UCSD-AML1 (cell line): ENCODE data around the gene RELB.

Experiments used
- DNase-seq: peaks from one replicate; lab custom pipeline; 2025; ENCODE audit not compliant: unreplicated experiment; lab: John Stamatoyannopoulos, UW

Gene RELB

DNA sequence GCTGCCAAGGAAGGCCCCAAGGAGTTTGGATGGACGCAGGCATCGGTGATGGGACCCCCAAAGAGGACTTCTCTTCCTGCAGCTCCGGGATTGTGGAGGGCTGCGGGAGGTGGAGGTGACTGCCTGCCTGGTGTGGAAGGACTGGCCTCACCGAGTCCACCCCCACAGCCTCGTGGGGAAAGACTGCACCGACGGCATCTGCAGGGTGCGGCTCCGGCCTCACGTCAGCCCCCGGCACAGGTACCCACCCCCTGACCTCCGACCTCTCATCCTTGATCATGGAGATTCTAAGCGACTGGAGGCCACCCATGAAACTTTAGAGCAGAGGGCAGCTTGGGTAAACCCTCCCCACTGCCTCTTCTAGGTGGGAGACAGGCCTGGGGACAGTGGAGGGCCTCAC is 20.7 kb downstream of the RELB start:
- DNase-seq: no peak

DNA sequence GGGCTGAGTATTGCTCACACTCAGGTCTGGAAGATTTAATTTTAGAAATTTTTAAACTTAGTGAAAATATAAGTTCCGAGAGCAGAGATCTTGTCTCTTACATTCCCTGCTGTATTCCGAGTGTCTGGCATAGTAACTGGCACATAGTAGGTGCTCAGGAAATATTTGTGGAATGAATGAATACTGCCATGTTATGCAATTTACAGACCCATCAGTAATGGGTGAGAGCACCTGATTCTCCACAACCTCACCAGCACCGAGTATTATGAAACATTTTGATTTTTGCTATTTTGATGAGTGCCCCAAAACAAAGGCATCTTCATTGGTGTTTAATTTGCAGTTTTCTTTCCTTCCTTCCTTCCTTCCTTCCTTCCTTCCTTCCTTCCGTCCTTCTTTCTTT is 21.8 kb downstream of the RELB start:
- DNase-seq: no peak

DNA sequence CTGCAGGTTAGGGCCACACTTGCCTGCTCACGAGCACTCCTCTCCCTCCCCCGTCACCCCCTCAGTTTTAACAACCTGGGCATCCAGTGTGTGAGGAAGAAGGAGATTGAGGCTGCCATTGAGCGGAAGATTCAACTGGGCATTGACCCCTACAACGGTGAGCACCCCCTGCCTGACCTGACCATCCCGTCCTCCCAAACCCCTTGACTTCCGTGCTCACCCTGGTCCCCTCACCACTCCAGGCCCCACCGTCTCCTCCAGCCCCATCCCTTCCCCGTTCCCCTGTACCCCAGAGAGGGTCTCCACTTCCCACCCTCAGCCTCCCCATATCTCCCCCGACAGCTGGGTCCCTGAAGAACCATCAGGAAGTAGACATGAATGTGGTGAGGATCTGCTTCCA is 24.0 kb downstream of the RELB start:
- DNase-seq: no peak

DNA sequence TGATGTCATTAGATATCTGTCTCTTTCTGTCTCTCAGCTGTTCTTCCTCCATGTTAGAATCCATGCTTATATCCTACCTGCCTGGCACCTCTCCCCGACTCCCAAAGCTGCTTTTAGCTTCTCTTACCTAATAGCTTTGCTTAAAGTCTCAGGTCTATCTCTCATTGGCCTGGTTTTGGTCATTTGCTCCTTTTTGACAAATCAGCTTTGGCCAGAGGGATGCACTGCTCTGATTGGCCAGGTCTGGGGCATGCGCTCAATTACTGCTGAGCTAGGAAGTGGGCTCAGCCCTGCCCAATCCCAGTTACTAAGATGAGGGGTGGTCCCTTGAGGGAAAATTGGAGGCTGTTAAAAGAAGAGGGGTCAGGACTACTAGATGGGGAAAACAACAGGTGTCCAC is 26.1 kb downstream of the RELB start:
- no peak for DNase-seq

DNA sequence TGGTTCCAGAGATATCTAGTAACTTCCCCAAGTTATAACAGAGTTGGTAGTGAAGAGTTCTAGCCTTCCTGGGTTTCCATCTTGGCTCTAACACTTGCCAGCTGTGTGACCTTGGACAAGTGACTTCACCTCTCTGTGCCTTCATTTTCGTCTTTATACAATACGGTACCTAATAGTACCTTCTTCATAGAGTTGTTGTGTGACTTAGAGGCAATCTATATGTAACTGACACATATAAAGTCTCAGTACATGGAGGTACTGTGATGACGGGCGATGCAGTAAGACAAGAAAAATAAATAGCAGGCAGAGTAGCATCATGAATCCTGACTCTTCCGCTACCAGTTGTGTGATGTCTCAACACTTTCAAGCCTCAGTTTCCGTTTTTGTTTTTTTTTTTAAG is 29.6 kb downstream of the RELB start:
- DNase-seq: no peak

DNA sequence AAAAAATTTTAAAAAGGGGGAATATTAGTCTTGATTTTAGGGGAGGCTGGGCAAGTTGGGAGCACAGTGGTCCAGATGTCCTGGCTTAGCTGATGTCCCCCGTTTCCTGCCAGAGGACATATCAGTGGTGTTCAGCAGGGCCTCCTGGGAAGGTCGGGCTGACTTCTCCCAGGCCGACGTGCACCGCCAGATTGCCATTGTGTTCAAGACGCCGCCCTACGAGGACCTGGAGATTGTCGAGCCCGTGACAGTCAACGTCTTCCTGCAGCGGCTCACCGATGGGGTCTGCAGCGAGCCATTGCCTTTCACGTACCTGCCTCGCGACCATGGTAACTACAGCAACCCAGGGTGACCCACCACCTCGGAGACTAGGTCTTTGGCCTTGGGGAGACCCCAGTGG is 31.2 kb downstream of the RELB start:
- no peak for DNase-seq

DNA sequence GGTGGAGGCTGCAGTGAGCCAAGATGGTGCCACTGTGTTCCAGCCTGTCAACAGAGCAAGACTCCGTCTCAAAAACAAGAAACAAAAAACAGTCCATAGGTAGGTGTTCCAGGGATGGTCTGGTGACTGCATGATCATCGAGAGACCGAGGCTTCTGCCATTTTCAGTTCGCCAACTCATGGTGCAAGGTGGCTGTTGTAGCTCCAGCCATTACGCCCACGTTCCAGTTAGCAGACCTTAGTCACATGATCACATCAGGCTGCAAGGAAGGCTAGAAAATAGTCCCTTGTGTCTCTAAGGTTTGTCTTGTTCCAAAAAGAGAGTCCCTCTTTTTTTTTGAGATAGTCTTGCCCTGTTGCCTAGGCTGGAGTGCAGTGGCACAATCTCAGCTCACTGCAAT is 34.5 kb downstream of the RELB start:
- DNase-seq: no peak

DNA sequence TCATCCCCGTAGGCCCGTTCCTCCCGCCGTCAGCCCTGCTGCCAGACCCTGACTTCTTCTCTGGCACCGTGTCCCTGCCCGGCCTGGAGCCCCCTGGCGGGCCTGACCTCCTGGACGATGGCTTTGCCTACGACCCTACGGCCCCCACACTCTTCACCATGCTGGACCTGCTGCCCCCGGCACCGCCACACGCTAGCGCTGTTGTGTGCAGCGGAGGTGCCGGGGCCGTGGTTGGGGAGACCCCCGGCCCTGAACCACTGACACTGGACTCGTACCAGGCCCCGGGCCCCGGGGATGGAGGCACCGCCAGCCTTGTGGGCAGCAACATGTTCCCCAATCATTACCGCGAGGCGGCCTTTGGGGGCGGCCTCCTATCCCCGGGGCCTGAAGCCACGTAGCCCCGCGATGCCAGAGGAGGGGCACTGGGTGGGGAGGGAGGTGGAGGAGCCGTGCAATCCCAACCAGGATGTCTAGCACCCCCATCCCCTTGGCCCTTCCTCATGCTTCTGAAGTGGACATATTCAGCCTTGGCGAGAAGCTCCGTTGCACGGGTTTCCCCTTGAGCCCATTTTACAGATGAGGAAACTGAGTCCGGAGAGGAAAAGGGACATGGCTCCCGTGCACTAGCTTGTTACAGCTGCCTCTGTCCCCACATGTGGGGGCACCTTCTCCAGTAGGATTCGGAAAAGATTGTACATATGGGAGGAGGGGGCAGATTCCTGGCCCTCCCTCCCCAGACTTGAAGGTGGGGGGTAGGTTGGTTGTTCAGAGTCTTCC is 36.3 kb downstream of the RELB start:
- no peak for DNase-seq

DNA sequence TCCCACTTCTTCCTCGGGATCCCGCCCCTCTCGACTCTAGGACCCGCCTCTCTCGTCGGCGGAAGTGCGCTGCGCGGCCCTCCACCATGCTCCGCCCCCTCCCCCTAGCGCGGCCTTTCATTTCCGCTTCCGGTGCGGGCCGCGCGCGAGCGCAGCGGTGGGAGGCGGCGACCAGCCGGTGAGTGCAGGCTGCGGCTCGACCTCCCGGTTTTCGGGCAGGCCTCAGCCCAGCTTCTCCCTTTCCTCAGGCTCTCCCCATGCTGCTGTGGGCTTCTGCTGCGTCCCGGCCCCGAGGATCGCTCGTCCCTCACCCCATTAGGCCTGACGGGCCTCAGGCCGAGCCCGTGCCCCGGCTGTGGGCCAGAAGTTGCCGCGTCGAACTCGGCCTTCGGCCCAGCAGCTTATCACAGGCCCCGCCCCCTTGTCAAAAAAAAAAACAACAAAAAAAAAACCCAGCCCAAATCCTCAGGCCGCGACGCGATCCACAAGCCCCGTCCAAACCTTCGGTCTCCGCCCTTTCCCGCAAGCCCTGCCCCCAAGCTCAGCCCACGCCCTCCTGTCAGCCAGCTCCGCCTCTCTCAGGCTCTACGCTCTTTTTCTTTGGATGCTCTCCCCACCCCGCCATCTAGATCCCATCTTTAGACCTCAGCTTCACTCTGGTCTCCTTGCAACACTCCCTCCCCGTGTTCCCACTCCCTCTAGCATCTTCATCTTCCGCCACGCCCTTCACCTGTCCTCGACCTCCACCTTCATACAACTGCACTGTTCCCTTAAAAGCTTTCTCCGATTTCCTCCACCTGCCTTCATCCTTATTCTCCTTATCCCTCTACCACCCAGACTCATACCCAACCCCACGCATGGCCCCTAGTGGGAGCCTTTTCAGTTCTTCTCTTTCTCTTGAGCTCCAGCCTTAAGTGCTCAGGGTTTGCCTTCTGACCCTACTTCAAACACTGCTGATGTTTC is 37.9 kb downstream of the RELB start, which contains the start of gene CLASRP:
TSS of gene CLASRP (plus strand) at position 115 of the 963 bp plus-strand sequence. CDS start 1,168 bp downstream, outside the sequence.
- peak; percentile 90 for DNase-seq

DNA sequence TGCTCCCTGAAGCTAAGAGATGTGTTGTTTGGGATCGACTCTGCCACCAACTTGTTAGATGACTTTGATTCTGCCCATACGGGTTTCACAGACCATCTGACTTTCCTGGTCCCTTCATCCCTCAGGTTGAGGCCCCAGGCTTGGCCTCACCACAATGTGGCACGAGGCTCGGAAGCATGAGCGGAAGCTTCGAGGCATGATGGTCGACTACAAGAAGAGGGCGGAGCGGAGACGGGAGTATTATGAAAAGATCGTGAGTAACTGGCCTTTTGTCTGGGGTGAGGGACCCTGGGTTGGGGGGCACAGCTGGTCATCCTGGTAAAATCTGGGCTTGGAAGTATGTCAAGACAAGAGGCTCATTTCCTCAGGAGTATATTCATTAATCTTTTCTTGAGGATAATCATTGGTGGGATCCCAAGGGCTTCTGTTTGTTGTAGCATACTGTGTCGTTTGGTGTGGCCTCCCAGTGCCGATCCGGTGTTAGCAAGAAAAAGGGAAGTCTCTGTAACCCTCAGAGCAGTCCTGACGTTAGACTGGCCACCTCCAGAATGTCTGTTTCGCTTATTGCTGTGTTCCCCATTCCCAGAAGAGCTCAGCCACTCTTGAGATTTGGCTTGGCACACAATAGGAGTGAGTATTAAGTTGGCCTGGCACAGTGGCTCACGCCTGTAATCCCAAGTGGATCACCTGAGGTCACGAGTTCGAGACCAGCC is 39.0 kb downstream of the RELB start:
- peak; percentile 13 for DNase-seq

DNA sequence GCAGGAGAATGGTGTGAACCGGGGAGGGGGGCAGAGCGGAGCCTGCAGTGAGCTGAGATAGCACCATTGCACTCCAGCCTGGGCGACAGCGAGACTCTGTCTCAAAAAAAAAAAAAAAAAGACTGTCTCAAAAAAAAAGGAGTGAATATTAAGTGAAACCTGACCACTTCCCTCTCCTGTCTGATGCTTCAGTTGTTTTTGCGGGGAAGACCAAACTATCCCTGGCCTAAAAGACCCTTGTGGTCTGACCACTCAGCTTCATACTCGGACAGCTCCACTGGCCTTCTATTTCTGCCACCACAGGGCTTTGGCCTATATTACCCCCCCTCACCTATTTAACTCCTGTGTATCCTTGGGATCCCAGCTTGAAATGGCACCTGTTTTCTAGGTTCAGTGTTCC is 39.9 kb downstream of the RELB start:
- DNase-seq: no peak

DNA sequence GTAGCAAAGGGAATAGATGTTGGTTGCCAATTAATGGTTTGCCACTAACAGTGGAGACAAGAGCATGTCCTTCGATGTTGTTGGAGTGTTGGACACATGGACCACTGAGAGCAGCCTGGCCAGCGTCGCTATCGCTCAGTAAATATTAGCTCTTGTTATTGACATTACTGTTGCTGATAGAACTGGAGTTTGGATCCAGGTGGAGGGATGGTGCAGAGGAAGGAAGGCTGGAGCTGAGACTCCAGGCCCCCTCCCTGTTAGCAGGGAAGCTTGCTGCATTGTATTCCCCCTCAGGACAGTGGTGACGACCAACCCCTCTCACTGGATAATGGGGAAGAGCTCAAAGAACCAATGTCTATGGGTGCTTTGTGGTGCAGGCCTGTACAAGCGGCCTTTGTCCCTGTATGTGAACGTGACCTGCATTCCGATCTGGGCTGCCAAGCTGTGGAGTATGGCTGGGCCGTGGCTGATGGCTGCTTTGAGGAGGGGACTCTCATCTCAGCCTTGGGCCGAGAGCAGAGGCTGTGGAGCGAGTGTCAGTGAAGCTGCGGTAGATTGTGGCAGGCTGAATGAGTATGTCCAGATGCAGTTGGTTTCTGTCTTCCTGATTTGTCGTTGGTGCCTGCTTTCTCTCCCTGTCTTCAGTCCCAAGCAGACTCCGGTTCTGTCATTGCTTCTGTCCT is 44.5 kb downstream of the RELB start:
- no peak for DNase-seq

DNA sequence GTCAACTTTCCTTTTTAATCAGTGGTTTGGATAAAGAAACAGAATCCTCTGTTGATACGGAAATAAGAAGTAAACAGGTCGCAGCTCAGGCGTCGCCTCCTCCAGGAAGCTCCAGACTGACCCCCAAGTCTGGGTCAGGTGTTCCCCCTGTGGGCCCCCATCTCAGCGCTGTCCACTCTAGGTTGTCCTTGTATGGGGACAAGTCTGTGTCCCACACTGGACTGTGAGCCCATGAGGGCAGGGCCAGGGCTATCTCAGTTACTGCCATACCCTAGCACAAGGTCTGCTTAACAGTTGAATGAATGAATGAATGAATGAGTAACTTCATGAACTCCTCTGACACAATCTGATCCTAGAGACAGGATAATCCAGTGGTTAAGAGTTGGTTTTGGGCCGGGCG is 45.1 kb downstream of the RELB start:
- DNase-seq: no peak

DNA sequence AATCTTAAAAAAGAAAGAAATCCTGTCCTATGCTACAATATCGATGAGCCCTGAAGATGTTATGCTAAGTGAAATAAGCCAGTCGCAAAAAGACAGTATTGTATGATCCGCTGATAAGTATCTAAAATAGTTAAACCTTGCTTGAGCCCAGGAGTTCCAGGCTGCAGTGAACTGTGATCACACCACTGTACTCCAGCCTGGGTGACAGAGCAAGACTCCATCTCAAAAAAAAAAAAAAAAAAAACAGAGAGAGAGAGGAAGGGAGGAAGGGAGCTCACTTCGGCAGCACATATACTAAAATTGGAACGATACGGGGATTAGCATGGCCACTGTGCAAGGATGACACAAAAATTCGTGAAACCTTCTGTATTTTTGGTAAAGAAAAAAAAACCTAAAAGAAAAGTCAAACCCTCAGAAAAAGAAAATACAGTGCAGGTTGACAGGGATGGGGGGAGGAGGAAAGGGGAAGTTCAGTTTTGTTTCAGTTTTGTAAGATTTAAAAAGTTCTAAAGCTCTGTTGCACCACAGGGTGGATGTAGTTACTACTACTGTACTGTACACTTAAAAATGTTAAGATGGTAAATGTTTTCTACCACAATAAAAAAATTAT is 46.0 kb downstream of the RELB start:
- DNase-seq: no peak

DNA sequence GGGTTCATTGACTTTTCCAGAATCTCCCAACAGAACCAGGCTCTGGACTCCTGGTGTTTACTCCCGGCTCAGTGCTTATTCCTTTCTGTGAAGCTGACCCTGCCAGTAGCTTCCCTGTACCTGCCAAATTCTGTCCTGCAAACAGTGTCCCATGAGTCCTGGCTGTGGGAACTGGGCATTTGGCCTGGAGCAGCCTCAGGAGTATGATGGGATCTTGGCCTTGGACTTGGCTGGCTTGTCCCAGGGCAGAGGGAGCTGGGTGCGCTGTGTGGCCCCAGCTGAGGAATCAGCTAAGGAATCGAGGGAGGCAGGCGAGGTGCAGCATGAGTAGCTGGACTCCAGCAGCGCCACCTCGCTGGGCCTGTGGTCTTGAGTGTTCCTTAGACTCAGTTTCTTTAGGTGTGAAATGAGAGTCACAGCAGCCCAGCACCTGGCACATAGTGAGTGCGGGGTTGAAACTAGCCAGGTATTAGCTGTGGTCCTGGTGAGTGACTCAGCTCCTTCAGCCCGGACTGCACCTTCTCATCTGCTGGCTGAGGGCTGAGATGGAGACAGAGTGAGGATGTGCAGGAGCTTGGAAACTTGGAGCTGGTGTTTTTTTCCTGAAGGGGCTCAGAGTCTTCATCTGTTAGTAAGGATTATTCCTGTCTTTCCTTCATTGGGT is 47.9 kb downstream of the RELB start:
- no peak for DNase-seq

DNA sequence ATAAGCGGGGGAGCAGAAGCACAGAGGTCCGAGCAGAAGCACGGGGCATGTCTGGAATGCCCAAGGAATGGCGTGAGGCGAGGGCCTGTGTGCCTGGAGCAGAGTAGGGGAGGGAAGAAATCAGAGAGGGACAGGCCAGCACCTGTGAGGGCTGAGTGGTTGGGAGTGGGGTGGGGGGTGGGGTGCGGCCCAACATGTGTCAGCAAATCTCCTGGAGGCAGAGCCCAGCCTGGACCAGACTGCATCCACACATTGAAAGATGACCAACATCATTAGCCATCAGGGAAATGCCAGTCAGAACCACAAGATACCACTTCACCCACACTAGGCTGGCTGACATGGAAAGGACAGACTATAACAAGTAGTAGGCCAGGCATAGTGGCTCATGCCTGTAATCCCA is 48.8 kb downstream of the RELB start:
- no peak for DNase-seq

DNA sequence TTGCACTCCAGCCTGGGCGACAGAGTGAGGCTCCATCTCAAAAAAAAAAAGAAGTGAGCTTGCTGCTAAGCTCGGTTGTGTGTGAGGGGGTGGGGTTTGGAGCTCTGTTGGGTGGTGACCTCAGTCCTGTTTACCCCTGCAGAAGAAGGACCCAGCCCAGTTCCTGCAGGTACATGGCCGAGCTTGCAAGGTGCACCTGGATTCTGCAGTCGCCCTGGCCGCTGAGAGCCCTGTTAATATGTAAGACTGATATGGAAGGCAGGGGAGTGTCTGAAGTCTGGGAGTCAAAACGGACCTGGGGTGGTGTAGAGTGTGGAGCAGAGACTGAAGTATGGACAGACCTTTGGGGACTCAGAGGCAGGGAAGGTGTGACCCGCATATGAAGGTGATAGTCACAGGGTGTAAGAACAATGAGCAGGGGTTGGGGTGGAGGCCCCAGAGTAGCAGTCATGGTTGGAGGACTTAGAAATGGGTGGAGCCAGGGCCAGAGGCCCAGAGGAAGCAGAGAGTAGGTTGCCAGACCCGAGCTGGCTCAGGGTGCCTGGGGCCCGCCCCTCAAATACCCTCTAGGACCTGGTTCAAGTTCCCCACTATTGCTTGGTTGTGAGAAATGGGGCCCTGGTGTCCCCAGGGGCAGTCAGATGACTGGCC is 50.8 kb downstream of the RELB start:
- no peak for DNase-seq

DNA sequence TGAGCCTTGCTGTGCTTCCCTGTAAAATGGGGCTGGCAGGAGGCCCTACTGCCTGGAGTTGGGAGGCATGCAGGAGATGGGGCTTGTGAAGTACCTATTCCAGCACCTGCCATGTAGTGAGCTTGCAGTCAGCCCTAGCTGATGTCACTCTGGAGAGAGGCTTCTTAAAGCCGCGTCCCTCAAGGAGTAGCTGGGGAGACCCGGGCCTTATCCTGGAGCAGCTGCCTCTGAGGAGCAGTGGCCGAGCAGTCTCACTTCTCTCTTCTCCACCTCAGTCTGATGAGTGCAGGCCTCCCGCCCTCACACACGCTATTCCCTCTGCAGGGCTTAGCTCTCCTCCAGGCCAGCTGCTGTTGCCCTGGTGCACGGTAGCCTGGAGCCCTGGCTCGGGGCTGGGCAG is 55.6 kb downstream of the RELB start:
- DNase-seq: no peak

DNA sequence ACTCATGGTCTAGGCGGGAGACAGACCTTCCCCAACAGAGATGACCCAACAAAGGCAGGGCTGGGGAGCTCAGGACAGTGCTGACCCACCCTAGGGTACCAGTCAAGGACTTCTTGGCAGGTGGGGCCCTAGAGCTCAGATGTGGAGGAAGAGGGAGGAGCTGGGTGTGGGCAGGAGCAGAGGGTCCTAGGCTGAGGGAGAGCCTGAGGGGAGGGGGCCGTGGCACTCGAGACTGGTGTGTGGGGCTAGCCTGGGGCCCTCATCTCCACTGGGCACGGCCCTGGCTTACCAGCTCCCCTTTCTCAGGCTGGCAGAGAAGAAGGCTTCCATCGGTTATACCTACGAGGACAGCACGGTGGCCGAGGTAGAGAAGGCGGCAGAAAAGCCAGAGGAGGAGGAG is 56.2 kb downstream of the RELB start:
- DNase-seq: no peak
